B cell (primary cell): ENCODE data around the gene CABP2. TPM values are rescaled to one million over a fixed set of nuclear protein-coding genes. Genes with fewer than 3 reads are reported as not detected.

Experiments
- ATAC-seq: fragments of 200-7000 bp; cut with Tn5 transposase; one replicate; pipeline ENCODE4 v1.10.0; 2021; ENCODE audit warnings: low read depth, mild to moderate bottlenecking, moderate number of reproducible peaks, moderate library complexity
- CTCF ChIA-PET: fragments of 350-600 bp; sonication (Branson Sonifier 250); formaldehyde crosslinking; loops from one replicate; lab custom pipeline; 2021; ENCODE audit warnings: antibody characterized with exemption, inconsistent platforms; lab: Charles Lee
- POLR2A ChIA-PET: fragments of 350-600 bp; sonication (Branson Sonifier 250); formaldehyde crosslinking; loops from one replicate; lab custom pipeline; 2021; ENCODE audit warnings: antibody characterized with exemption; lab: Charles Lee
- DNase-seq: peaks from one replicate; pipeline ENCODE4 v3.0.0; 2013
- H2AFZ ChIP-seq: 2 replicates; pipeline ENCODE4 v1.6.1; 2012; ENCODE audit warnings: mild to moderate bottlenecking, low read depth, low read length; ENCODE audit not compliant: insufficient read depth, poor library complexity, severe bottlenecking
- H3K27ac ChIP-seq, 2 donors: 1 replicate in 1 of 2; 2 replicates in 1 of 2; pipeline ENCODE4 v1.5.1; 2012 to 2013; ENCODE audit warnings: low read length in 2 of 2, mild to moderate bottlenecking in 2 of 2, moderate library complexity in 1 of 2
- H3K27me3 ChIP-seq, 4 experiments: fragments of 200-600 bp in 1 of 4; sonication (generic) in 1 of 4; replicated peaks in 1 of 4; 1 replicate in 2 of 4; 2 replicates in 2 of 4; pipeline versions ENCODE4 v1.6.1 to v1.7.0; 2013 to 2016; ENCODE audit warnings: low read length in 3 of 4, mild to moderate bottlenecking in 2 of 4, mixed read lengths in 1 of 4, moderate library complexity in 1 of 4; ENCODE audit not compliant: insufficient read depth in 4 of 4, control insufficient read depth in 3 of 4; ENCODE audit errors: control extremely low read depth in 1 of 4
- H3K36me3 ChIP-seq, 2 experiments: replicated peaks in 1 of 2; 1 replicate in 1 of 2; 2 replicates in 1 of 2; pipeline versions ENCODE4 v1.6.1 to v1.7.1; 2013; ENCODE audit warnings: low read length in 1 of 2; ENCODE audit not compliant: insufficient read depth in 2 of 2, control insufficient read depth in 1 of 2; ENCODE audit errors: control extremely low read depth in 1 of 2, extremely low read depth in 1 of 2
- H3K4me1 ChIP-seq, 2 donors: fragments of 200-600 bp in 1 of 2; sonication (generic) in 1 of 2; 1 replicate in 1 of 2; 2 replicates in 1 of 2; pipeline versions ENCODE4 v1.5.1 to v1.6.1; 2013 to 2017; ENCODE audit warnings: low read length in 2 of 2; ENCODE audit not compliant: control insufficient read depth in 2 of 2, insufficient read depth in 2 of 2
- H3K4me2 ChIP-seq: replicated peaks from 2 replicates; pipeline ENCODE3; 2012; ENCODE audit warnings: mild to moderate bottlenecking, low read depth, low read length; ENCODE audit not compliant: poor library complexity, severe bottlenecking
- H3K4me3 ChIP-seq, 5 experiments: fragments of 200-600 bp in 1 of 5; sonication (generic) in 1 of 5; 1 replicate in 3 of 5; 2 replicates in 2 of 5; pipeline versions ENCODE4 v1.5.1 to v1.7.0; 2011 to 2016; ENCODE audit warnings: low read length in 4 of 5, mild to moderate bottlenecking in 4 of 5, low read depth in 2 of 5, control low read depth in 1 of 5, moderate library complexity in 1 of 5; ENCODE audit not compliant: insufficient read depth in 1 of 5; ENCODE audit errors: control extremely low read depth in 1 of 5, extremely low read depth in 1 of 5
- H3K79me2 ChIP-seq: fragments of 200-600 bp; sonication (generic); one replicate; pipeline ENCODE4 v1.6.0; 2016; ENCODE audit warnings: low read length; ENCODE audit not compliant: control insufficient read depth, insufficient read depth
- H3K9ac ChIP-seq: fragments of 200-600 bp; sonication (generic); 2 replicates; pipeline ENCODE4 v1.6.1; 2017; ENCODE audit warnings: mild to moderate bottlenecking, low read length, moderate library complexity
- H3K9me3 ChIP-seq, 3 donors: one replicate each; pipeline versions ENCODE4 v1.6.1 to v1.7.1; 2013; ENCODE audit warnings: low read length in 2 of 3; ENCODE audit not compliant: control insufficient read depth in 2 of 3, insufficient read depth in 1 of 3; ENCODE audit errors: control extremely low read depth in 1 of 3
- H4K20me1 ChIP-seq: 2 replicates; pipeline ENCODE4 v1.6.0; 2012; ENCODE audit warnings: mild to moderate bottlenecking, low read length; ENCODE audit not compliant: insufficient read depth, control insufficient read depth, poor library complexity, severe bottlenecking
- H3K27ac Mint-ChIP-seq: one replicate; pipeline ENCODE4 v1.8.0; 2021; ENCODE audit warnings: mixed read lengths
- H3K27me3 Mint-ChIP-seq: one replicate; pipeline ENCODE4 v1.8.0; 2021; ENCODE audit warnings: mixed read lengths
- H3K4me1 Mint-ChIP-seq: one replicate; pipeline ENCODE4 v1.8.0; 2021; ENCODE audit warnings: mixed read lengths
- H3K4me3 Mint-ChIP-seq: one replicate; pipeline ENCODE4 v1.8.0; 2021; ENCODE audit warnings: mixed read lengths
- H3K9me3 Mint-ChIP-seq: one replicate; pipeline ENCODE4 v1.8.0; 2022; ENCODE audit warnings: mixed read lengths; ENCODE audit not compliant: insufficient read depth
- CTCF ChIP-seq: fragments of 200-600 bp; IDR thresholded peaks from one replicate; pipeline ENCODE4 v1.8.0; 2022; ENCODE audit warnings: antibody characterized with exemption, mild to moderate bottlenecking
- EZH2 ChIP-seq: IDR thresholded peaks from 2 replicates; pipeline ENCODE4 v1.6.1; 2012; ENCODE audit warnings: borderline replicate concordance, low read depth, mild to moderate bottlenecking, moderate library complexity, low read length; ENCODE audit not compliant: insufficient read depth, poor library complexity, severe bottlenecking
- WGBS: methylation state at CpG from one replicate; pipeline ENCODE4 v1.1.5; 2013; ENCODE audit warnings: missing lambda C conversion rate; ENCODE audit not compliant: insufficient coverage; 5-methylcytosine and 5-hydroxymethylcytosine counted together
- intact Hi-C: fragments of 100-400 bp; cut with micrococcal nuclease; formaldehyde crosslinking; loops from one replicate; pipeline ENCODE4 v1.10.0; 2022
- polyA plus RNA-seq: library from polyadenylated mRNA; depleted of rRNA; stranded (reverse); fragments of >200 nt; gene quantifications from 2 replicates; pipeline ENCODE4 v1.2.3, GENCODE V29; 2012
- total RNA-seq, 2 donors: library from RNA; stranded (reverse); fragments of 120-200 nt in 1 of 2; gene quantifications; 1 replicate in 1 of 2; 2 replicates in 1 of 2; pipeline versions ENCODE4 v1.2.3 to v1.2.4, GENCODE V29; 2013 to 2022

CABP2 gene
- total and polyA plus RNA-seq, 2 donors (not counting 1 experiment from before 2014, with no cell fraction given): not detected

GRCh38 chr11:67530282-67530592 is 7.0 kb upstream of the CABP2 start:
- H3K9me3 ChIP-seq: peaks cover 0 to 13% (median 11%) of the 10 kb centered on the region in 3 donors
- peaks cover 0 to 10% (median 4%) of the 10 kb centered on the region in 4 experiments for H3K27me3 ChIP-seq
- no peaks in the 10 kb centered on the region for H3K4me1 ChIP-seq
- H3K36me3 ChIP-seq: no peaks in the 10 kb centered on the region
- ATAC-seq: no peak
- H3K4me2 ChIP-seq: no peak overlapping the region
- H3K4me3 ChIP-seq: no peak overlapping the region
- no peaks in the 10 kb centered on the region for H4K20me1 ChIP-seq
- H3K9ac ChIP-seq: no peak overlapping the region
- POLR2A ChIA-PET: no interaction called here
- CTCF ChIA-PET: interaction anchor here (1.4 kb wide), 1 partner anchor 173 kb away, joined by 3 read pairs; no protein-coding TSS in a partner anchor
- no peak for DNase-seq
- H2AFZ ChIP-seq: no peak overlapping the region
- 100% methylated on average over 1 of the region's 5 CpGs for WGBS
- Mint-ChIP-seq H3K9me3 (peaks cover 8% of the 10 kb centered on the region), H3K4me1 (no peaks in the 10 kb centered on the region), H3K27me3 (peaks cover 34% of the 10 kb centered on the region), H3K4me3 (no peak overlapping the region), H3K27ac (no peak overlapping the region)
- TF ChIP-seq EZH2: no peak
- TF ChIP-seq CTCF: no peak
- H3K27ac ChIP-seq: no peak overlapping the region
- no peaks in the 10 kb centered on the region for H3K79me2 ChIP-seq
- intact Hi-C loops: loop anchor here (10.0 kb wide), 1 partner anchor 875 kb away; no protein-coding TSS in a partner anchor

- Mint-ChIP-seq H3K4me1 (no peaks in the 10 kb centered on the region), H3K27ac (no peak overlapping the region), H3K4me3 (no peak overlapping the region), H3K9me3 (peaks cover 2% of the 10 kb centered on the region), H3K27me3 (peaks cover 34% of the 10 kb centered on the region)
- Histone ChIP-seq H3K36me3 (no peaks in the 10 kb centered on the region), H3K27ac (no peak overlapping the region), H3K9me3 (peaks cover 0 to 1% (median under 1%) of the 10 kb centered on the region in 3 donors), H3K4me2 (no peak overlapping the region), H3K27me3 (peaks cover 0 to 8% (median 4%) of the 10 kb centered on the region in 4 experiments), H3K79me2 (no peaks in the 10 kb centered on the region), H3K4me1 (no peaks in the 10 kb centered on the region), H3K9ac (no peak overlapping the region), H3K4me3 (no peak overlapping the region), H2AFZ (no peak overlapping the region), H4K20me1 (no peaks in the 10 kb centered on the region)
- no CpG with 5 or more reads among the region's 4 CpGs for WGBS
- DNase-seq (no peak), ATAC-seq (no peak)
- intact Hi-C loops: no loop called here
- ChIA-PET POLR2A (no interaction called here), CTCF (no interaction called here)
- no peak for TF ChIP-seq EZH2
- TF ChIP-seq CTCF: no peak
Observed at GRCh38 chr11:67528376-67528775, 5.1 kb upstream of the CABP2 start.
